ENCODE results near the gene TMEM163. TPM values are rescaled to one million over a fixed set of nuclear protein-coding genes. Genes with fewer than 3 reads are reported as not detected.

Gene TMEM163
- total and polyA plus RNA-seq, 3 experiments from 2014 or later: 0.45 TPM; not detected in 2

DNA sequence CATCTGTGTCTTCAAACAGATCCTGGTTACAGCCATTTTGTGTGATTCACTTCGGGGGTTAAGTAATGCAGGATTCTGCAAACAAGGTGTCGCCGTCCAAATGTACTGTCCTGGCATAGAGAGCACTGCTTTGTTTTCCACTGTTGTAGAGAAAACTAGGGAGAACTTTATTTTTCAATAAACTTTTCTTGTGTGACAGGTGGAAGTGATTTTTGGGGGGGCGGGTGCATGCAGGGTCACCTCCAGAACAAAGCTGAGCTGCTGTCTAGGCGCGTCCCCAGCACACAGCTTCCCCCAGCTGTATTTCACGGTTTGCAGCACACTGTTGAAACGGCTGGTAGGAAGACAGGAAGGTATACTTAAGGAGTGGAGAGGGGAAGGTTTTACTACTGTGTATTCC lies 264.4 kb downstream of the TMEM163 start:
- Histone ChIP-seq H3K9me3 (ENCODE audit: low read length) (no peaks in the 10 kb centered on the region), H3K27me3 (ENCODE audit: insufficient read depth, low read length, poor library complexity, severe bottlenecking) (no peaks in the 10 kb centered on the region), H3K36me3 (ENCODE audit: insufficient read depth, low read length) (no peaks in the 10 kb centered on the region), H3K27ac (ENCODE audit: low read depth, low read length) (no peak overlapping the region), H3K4me3 (ENCODE audit: low read length) (no peak overlapping the region), H3K4me1 (ENCODE audit: insufficient read depth, low read length) (no peaks in the 10 kb centered on the region)
- Mint-ChIP-seq H3K4me1 (peaks cover 0 to 4% (median 0%) of the 10 kb centered on the region in 3 donors), H3K27ac (no peak overlapping the region), H3K4me3 (no peak overlapping the region), H3K36me3 (peaks cover 0 to 52% (median 1%) of the 10 kb centered on the region in 3 donors), H3K9me3 (no peaks in the 10 kb centered on the region), H3K27me3 (peaks cover 0 to 2% of the 10 kb centered on the region in 2 donors)
- CTCF ChIA-PET: no interaction called here
- POLR2A ChIA-PET: no interaction called here
- no peak for DNase-seq

DNA sequence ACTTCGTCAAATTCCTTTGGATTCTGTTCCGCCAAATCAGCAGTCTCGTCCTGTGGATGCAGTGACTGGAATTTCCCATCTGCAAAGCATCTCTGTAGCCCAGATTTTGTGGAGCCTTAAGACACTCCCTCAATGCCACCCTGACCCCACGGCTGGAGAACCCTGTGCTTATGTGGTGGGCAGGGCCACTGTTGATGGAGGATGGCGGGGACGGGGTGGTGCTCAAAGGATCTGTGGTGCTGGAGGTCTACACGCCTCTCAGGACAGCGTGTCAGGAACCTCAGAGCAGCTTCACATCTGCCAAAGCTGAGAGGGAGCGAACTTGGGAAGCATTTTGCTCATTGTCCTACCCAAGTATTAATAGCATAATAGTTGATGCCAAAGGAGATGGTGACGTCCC lies 264.8 kb downstream of the TMEM163 start:
- H3K27me3 ChIP-seq (ENCODE audit: insufficient read depth, low read length, poor library complexity, severe bottlenecking): no peaks in the 10 kb centered on the region
- H3K36me3 ChIP-seq (ENCODE audit: insufficient read depth, low read length): no peaks in the 10 kb centered on the region
- Mint-ChIP-seq H3K27me3 (peaks cover 0 to 2% of the 10 kb centered on the region in 2 donors), H3K9me3 (no peaks in the 10 kb centered on the region), H3K36me3 (peaks cover 0 to 56% (median 1%) of the 10 kb centered on the region in 3 donors), H3K27ac (peak overlapping the region in 1 of 8 donors; percentile 83), H3K4me3 (no peak overlapping the region), H3K4me1 (peaks cover 0 to 4% (median 0%) of the 10 kb centered on the region in 3 donors)
- CTCF ChIA-PET: interaction anchor here (1.3 to 5.0 kb wide), 2 partner anchors 335 to 444 kb away, joined by 3 to 38 read pairs; no protein-coding TSS in a partner anchor
- H3K27ac ChIP-seq (ENCODE audit: low read depth, low read length): no peak overlapping the region
- no peak for DNase-seq
- H3K9me3 ChIP-seq (ENCODE audit: low read length): no peaks in the 10 kb centered on the region
- POLR2A ChIA-PET: no interaction called here
- no peak overlapping the region for H3K4me3 ChIP-seq (ENCODE audit: low read length)
- H3K4me1 ChIP-seq (ENCODE audit: insufficient read depth, low read length): no peaks in the 10 kb centered on the region

DNA sequence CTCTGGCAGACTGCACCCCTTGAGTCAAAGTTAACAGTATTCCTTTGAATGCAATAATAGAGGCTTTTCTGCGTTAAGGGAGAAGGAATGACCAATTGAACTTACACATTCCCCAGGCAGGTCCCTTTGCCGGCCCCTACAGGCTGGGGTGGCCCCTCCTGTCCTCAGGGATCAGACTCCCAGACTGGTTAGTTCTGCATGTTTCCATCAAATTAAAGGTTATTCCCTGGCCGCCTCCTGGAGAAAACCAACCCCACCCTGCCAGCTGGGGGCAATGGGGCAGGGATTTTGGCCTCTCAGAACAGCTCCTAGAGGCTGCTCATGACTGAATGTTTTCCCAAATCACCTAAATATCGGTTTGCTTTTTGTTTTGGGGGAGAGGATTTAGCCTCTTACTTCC lies 265.3 kb downstream of the TMEM163 start:
- Histone ChIP-seq H3K36me3 (ENCODE audit: insufficient read depth, low read length) (no peaks in the 10 kb centered on the region), H3K27ac (ENCODE audit: low read depth, low read length) (no peak overlapping the region), H3K9me3 (ENCODE audit: low read length) (no peaks in the 10 kb centered on the region), H3K4me3 (ENCODE audit: low read length) (no peak overlapping the region), H3K4me1 (ENCODE audit: insufficient read depth, low read length) (no peaks in the 10 kb centered on the region), H3K27me3 (ENCODE audit: insufficient read depth, low read length, poor library complexity, severe bottlenecking) (no peaks in the 10 kb centered on the region)
- peaks cover 0 to 4% (median 0%) of the 10 kb centered on the region in 3 donors for H3K4me1 Mint-ChIP-seq
- H3K36me3 Mint-ChIP-seq: peaks cover 0 to 61% (median 1%) of the 10 kb centered on the region in 3 donors
- DNase-seq: no peak
- CTCF ChIA-PET: interaction anchor here (1.3 to 5.0 kb wide), 2 partner anchors 335 to 445 kb away, joined by 3 to 38 read pairs; no protein-coding TSS in a partner anchor
- no peak overlapping the region for H3K4me3 Mint-ChIP-seq
- H3K27me3 Mint-ChIP-seq: peaks cover 0 to 2% of the 10 kb centered on the region in 2 donors
- H3K9me3 Mint-ChIP-seq: no peaks in the 10 kb centered on the region
- H3K27ac Mint-ChIP-seq: no peak overlapping the region
- POLR2A ChIA-PET: no interaction called here

DNA sequence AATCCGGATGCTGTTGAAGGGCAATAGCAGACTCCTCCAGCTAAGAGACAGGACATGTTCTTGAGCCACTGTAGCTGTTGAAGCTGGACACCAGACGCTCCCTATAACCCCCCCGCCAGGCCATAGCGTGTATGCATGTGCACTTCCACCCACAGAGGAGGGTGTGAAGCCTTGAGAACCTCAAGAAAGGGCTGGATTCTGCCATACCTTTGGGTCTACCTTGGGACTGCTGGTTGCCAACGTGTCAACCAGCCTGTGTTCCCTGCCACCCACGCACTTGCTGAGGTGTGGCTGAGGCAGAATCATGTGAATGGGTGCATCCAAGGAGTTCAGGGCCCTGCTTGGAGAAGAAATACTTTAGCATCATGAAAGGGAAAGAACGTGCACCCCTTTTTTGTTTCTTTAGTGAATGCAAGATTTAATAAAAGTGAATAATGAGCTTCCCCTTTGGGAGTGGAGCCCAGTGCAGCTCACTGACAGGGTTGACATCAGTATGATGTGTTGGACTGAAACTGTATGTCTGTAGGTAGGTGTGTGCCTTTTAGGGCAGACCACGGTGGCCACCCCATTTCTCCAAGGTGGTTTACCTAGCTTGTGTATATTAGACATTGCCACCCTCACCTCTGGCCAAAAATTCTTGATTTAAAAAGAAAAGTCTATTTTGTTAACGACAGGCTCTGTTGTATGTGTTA lies 266.6 kb downstream of the TMEM163 start:
- H3K27ac Mint-ChIP-seq: peak overlapping the region in 2 of 8 donors; percentile 42 to 73

DNA sequence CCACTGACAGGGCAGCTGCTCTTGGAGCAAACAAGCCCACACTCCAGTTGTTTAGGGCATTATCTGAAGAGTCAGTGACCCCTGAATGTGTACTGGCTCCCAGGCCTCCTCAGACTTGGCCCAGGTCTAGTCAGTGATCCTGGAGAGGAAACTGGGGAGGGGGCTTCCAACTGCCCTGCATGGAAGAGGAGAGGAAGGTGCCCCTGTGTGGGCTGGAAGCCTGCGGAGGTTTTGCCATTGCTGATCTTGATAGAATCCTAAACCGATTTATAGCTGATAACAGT lies 267.5 kb downstream of the TMEM163 start:
- peaks cover 6% of the 10 kb centered on the region for H3K36me3 ChIP-seq (ENCODE audit: insufficient read depth, low read length)
- ChIA-PET CTCF (interaction anchor here (0.6 to 5.0 kb wide), 17 partner anchors 9 to 567 kb away, joined by 3 to 38 read pairs (median 4); no protein-coding TSS in a partner anchor), POLR2A (no interaction called here)

More for the DNA sequence above, 266.6 kb downstream of the TMEM163 start:
- Histone ChIP-seq H3K4me1 (ENCODE audit: insufficient read depth, low read length) (no peaks in the 10 kb centered on the region), H3K36me3 (ENCODE audit: insufficient read depth, low read length) (peaks cover 4% of the 10 kb centered on the region), H3K9me3 (ENCODE audit: low read length) (no peaks in the 10 kb centered on the region), H3K4me3 (ENCODE audit: low read length) (no peak overlapping the region), H3K27me3 (ENCODE audit: insufficient read depth, low read length, poor library complexity, severe bottlenecking) (no peaks in the 10 kb centered on the region), H3K27ac (ENCODE audit: low read depth, low read length) (no peak overlapping the region)
- Mint-ChIP-seq H3K36me3 (peaks cover 0 to 70% (median 6%) of the 10 kb centered on the region in 3 donors), H3K9me3 (no peaks in the 10 kb centered on the region), H3K4me3 (no peak overlapping the region), H3K27me3 (peaks cover 0 to 2% of the 10 kb centered on the region in 2 donors), H3K4me1 (peaks cover 0 to 4% (median 0%) of the 10 kb centered on the region in 3 donors)
- no peak for DNase-seq
- ChIA-PET POLR2A (no interaction called here), CTCF (interaction anchor here (1.2 to 5.0 kb wide), 11 partner anchors 11 to 568 kb away, joined by 3 to 38 read pairs (median 5); no protein-coding TSS in a partner anchor)

DNA sequence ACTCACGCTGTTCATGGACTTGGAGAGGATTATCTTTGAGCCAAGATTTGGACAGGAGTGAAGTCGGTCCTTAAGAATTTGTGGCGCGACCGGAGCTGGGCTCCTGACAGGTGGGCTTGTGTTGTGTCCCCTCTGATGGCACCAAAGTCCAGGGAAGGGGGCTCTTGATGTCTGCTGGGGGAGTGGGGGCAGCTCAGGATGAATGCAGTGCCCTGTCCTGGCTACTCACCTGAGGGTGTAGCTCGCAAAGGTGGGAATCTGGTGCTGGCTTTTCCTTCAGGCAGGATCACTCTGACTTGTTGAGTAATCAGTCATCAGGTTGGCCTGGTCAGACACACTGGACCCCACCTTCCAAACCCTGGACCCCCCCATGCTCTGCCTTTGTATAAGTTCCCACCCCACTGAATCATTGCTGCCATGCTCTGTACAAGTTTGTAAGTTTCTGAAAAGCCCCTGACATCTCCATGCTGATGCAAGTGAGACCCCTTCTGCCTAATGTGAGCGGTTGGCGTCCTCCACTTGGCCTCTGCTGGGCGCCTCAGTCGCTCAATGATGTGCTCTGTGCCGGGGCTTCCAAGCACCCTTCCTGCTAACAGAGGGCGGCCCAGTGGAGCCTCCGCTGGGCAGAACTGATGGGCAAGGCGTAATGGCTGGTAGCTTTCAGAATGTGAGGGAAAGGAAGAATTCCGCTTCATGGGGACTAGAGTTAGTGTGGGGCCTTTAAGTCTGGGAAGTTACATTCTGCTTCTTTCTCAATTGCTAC lies 268.9 kb downstream of the TMEM163 start:
- CTCF ChIA-PET: interaction anchor here (0.9 to 5.0 kb wide), 5 partner anchors 18 to 331 kb away, joined by 3 to 38 read pairs (median 4); no protein-coding TSS in a partner anchor
- Histone ChIP-seq H3K36me3 (ENCODE audit: insufficient read depth, low read length) (peaks cover 11% of the 10 kb centered on the region), H3K9me3 (ENCODE audit: low read length) (no peaks in the 10 kb centered on the region), H3K27ac (ENCODE audit: low read depth, low read length) (no peak overlapping the region), H3K4me3 (ENCODE audit: low read length) (no peak overlapping the region), H3K4me1 (ENCODE audit: insufficient read depth, low read length) (no peaks in the 10 kb centered on the region), H3K27me3 (ENCODE audit: insufficient read depth, low read length, poor library complexity, severe bottlenecking) (no peaks in the 10 kb centered on the region)
- Mint-ChIP-seq H3K36me3 (peaks cover 0 to 80% (median 6%) of the 10 kb centered on the region in 3 donors), H3K27ac (peak overlapping the region in 2 of 8 donors; percentile 52 to 58), H3K9me3 (no peaks in the 10 kb centered on the region), H3K27me3 (peaks cover 0 to 2% of the 10 kb centered on the region in 2 donors), H3K4me3 (no peak overlapping the region), H3K4me1 (peaks cover 0 to 4% (median 0%) of the 10 kb centered on the region in 3 donors)
- DNase-seq: no peak
- POLR2A ChIA-PET: no interaction called here

More for the DNA sequence above, 267.5 kb downstream of the TMEM163 start:
- Histone ChIP-seq H3K4me3 (ENCODE audit: low read length) (no peak overlapping the region), H3K27me3 (ENCODE audit: insufficient read depth, low read length, poor library complexity, severe bottlenecking) (no peaks in the 10 kb centered on the region), H3K4me1 (ENCODE audit: insufficient read depth, low read length) (no peaks in the 10 kb centered on the region), H3K27ac (ENCODE audit: low read depth, low read length) (no peak overlapping the region), H3K9me3 (ENCODE audit: low read length) (no peaks in the 10 kb centered on the region)
- peak overlapping the region in 2 of 8 donors; percentile 4 to 37 for H3K27ac Mint-ChIP-seq
- H3K27me3 Mint-ChIP-seq: peaks cover 0 to 2% of the 10 kb centered on the region in 2 donors
- DNase-seq: no peak
- peaks cover 0 to 79% (median 6%) of the 10 kb centered on the region in 3 donors for H3K36me3 Mint-ChIP-seq
- H3K4me1 Mint-ChIP-seq: peaks cover 0 to 4% (median 0%) of the 10 kb centered on the region in 3 donors
- H3K4me3 Mint-ChIP-seq: no peak overlapping the region
- H3K9me3 Mint-ChIP-seq: no peaks in the 10 kb centered on the region

DNA sequence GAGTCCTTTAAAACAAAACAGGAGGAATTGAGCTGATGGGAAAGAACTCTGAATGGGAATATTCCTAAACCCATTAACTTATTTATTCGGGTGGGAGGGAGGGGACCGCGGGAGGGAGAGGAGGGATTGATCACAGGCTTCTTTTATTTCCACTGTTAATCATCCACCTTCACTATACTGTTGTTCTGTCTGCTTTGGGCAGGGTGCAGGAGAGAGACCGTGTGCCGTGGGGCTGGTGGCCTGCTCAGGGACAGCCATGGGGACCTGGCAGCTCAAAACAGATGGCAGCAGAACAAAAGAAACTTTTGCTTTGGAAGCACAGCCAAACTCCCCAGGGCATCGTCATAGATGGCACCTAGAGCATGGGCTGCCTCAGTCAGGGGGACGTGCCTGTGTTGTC lies 269.6 kb downstream of the TMEM163 start:
- H3K9me3 Mint-ChIP-seq: no peaks in the 10 kb centered on the region

More for the DNA sequence above, 269.6 kb downstream of the TMEM163 start:
- no peak for DNase-seq
- ChIA-PET POLR2A (no interaction called here), CTCF (interaction anchor here (1.0 to 5.0 kb wide), 2 partner anchors 243 to 330 kb away, joined by 3 to 38 read pairs; no protein-coding TSS in a partner anchor)
- H3K27me3 Mint-ChIP-seq: peaks cover 0 to 2% of the 10 kb centered on the region in 2 donors
- Histone ChIP-seq H3K27me3 (ENCODE audit: insufficient read depth, low read length, poor library complexity, severe bottlenecking) (no peaks in the 10 kb centered on the region), H3K9me3 (ENCODE audit: low read length) (no peaks in the 10 kb centered on the region), H3K36me3 (ENCODE audit: insufficient read depth, low read length) (peaks cover 11% of the 10 kb centered on the region), H3K4me3 (ENCODE audit: low read length) (no peak overlapping the region), H3K27ac (ENCODE audit: low read depth, low read length) (no peak overlapping the region), H3K4me1 (ENCODE audit: insufficient read depth, low read length) (no peaks in the 10 kb centered on the region)
- H3K4me3 Mint-ChIP-seq: no peak overlapping the region
- peak overlapping the region in 1 of 8 donors; percentile 56 for H3K27ac Mint-ChIP-seq
- H3K4me1 Mint-ChIP-seq: peaks cover 0 to 4% (median 0%) of the 10 kb centered on the region in 3 donors
- H3K36me3 Mint-ChIP-seq: peaks cover 0 to 80% (median 6%) of the 10 kb centered on the region in 3 donors
